MCF 10A (cell line): ENCODE data around the gene SMURF1. TPM values are rescaled to one million over a fixed set of nuclear protein-coding genes. Genes with fewer than 3 reads are reported as not detected.

Experiments
- BruUV-seq: library from RNA; stranded (reverse); fragments of 400-500 nt; replicated peaks from 2 replicates; lab custom pipeline; 2021; lab: Mats Ljungman, UMichigan
- CTCF ChIA-PET: fragments of 300-600 bp; sonication (Branson Sonifier 250); formaldehyde crosslinking; extraction: SDS; loops from one replicate; lab custom pipeline; 2021; ENCODE audit warnings: antibody characterized with exemption, inconsistent platforms; lab: Yijun Ruan, JAX
- POLR2A ChIA-PET: fragments of 300-600, 350-650 bp; sonication (Branson Sonifier 250); formaldehyde crosslinking; extraction: SDS; loops from one replicate; lab custom pipeline; 2020; ENCODE audit warnings: antibody characterized with exemption, inconsistent platforms; lab: Yijun Ruan, JAX
- DNase-seq: peaks from one replicate; pipeline ENCODE4 v3.0.0-alpha.2; 2018; ENCODE audit not compliant: unreplicated experiment
- H3K27ac Mint-ChIP-seq: one replicate; pipeline ENCODE4 v1.8.0; 2022; ENCODE audit warnings: mild to moderate bottlenecking, low read depth, mixed read lengths; ENCODE audit not compliant: unreplicated experiment
- H3K27me3 Mint-ChIP-seq: one replicate; pipeline ENCODE4 v1.8.0; 2022; ENCODE audit warnings: mixed read lengths; ENCODE audit not compliant: insufficient read depth, unreplicated experiment
- H3K36me3 Mint-ChIP-seq: one replicate; pipeline ENCODE4 v1.8.0; 2022; ENCODE audit warnings: mild to moderate bottlenecking, moderate library complexity, mixed read lengths; ENCODE audit not compliant: insufficient read depth, unreplicated experiment
- H3K4me1 Mint-ChIP-seq: one replicate; pipeline ENCODE4 v1.8.0; 2022; ENCODE audit warnings: mixed read lengths; ENCODE audit not compliant: insufficient read depth, unreplicated experiment
- H3K4me3 Mint-ChIP-seq: one replicate; pipeline ENCODE4 v1.8.0; 2022; ENCODE audit warnings: mild to moderate bottlenecking, moderate library complexity, mixed read lengths; ENCODE audit not compliant: unreplicated experiment
- H3K9me3 Mint-ChIP-seq: one replicate; pipeline ENCODE4 v1.8.0; 2022; ENCODE audit warnings: mixed read lengths; ENCODE audit not compliant: unreplicated experiment
- CTCF ChIP-seq: fragments of 200-600 bp; IDR thresholded peaks from one replicate; pipeline ENCODE4 v1.8.0; 2022; ENCODE audit warnings: antibody characterized with exemption, mild to moderate bottlenecking; ENCODE audit not compliant: unreplicated experiment
- intact Hi-C: fragments of 100-400 bp; cut with micrococcal nuclease; formaldehyde crosslinking; loops from 2 replicates; pipeline ENCODE4 v1.14.1; 2022
- total RNA-seq: library from RNA; stranded (reverse); gene quantifications from 2 replicates; pipeline ENCODE4 v1.2.3, GENCODE V29; 2022

SMURF1 gene
- total RNA-seq, 1 experiment from 2014 or later: 19.9 TPM

GRCh38 chr7:99126921-99127553, 16.9 kb downstream of the SMURF1 start:
- no peak overlapping the region for H3K4me3 Mint-ChIP-seq
- POLR2A ChIA-PET: interaction anchor here (0.6 to 1.9 kb wide), 5 partner anchors 11 to 378 kb away, joined by 3 to 6 read pairs (median 3); partner anchors contain the start of gene ARPC1A
- DNase-seq: no peak

GRCh38 chr7:99125505-99125865, 18.4 kb downstream of the SMURF1 start:
- no peaks in the 10 kb centered on the region for H3K36me3 Mint-ChIP-seq
- peaks cover 45% of the 10 kb centered on the region for H3K4me1 Mint-ChIP-seq
- H3K27ac Mint-ChIP-seq: no peak overlapping the region

More at GRCh38 chr7:99126921-99127553, 16.9 kb downstream of the SMURF1 start:
- BruUV-seq: no TSS peak
- no peaks in the 10 kb centered on the region for H3K36me3 Mint-ChIP-seq
- peaks cover 57% of the 10 kb centered on the region for H3K4me1 Mint-ChIP-seq
- intact Hi-C loops: no loop called here
- CTCF ChIA-PET: interaction anchor here (0.6 to 0.7 kb wide), 3 partner anchors 186 to 347 kb away, joined by 3 read pairs; partner anchors contain the start of gene ARPC1A
- no peaks in the 10 kb centered on the region for H3K9me3 Mint-ChIP-seq
- no peak for TF ChIP-seq CTCF
- no peaks in the 10 kb centered on the region for H3K27me3 Mint-ChIP-seq
- peak overlapping the region; percentile 24 for H3K27ac Mint-ChIP-seq

GRCh38 chr7:99124751-99125504, 19.0 kb downstream of the SMURF1 start:
- ChIA-PET POLR2A (interaction anchor here (0.7 to 2.5 kb wide), 5 partner anchors 10 to 201 kb away, joined by 3 to 13 read pairs (median 3); partner anchors contain the start of gene ARPC1A), CTCF (interaction anchor here (1.1 kb wide), 1 partner anchor 12 kb away, joined by 4 read pairs; no protein-coding TSS in a partner anchor)
- peaks cover 45% of the 10 kb centered on the region for H3K4me1 Mint-ChIP-seq

More at GRCh38 chr7:99125505-99125865, 18.4 kb downstream of the SMURF1 start:
- POLR2A ChIA-PET: interaction anchor here (0.7 to 2.5 kb wide), 3 partner anchors 10 to 13 kb away, joined by 3 to 13 read pairs (median 3); no protein-coding TSS in a partner anchor
- intact Hi-C loops: no loop called here
- Mint-ChIP-seq H3K27me3 (no peaks in the 10 kb centered on the region), H3K4me3 (no peak overlapping the region), H3K9me3 (no peaks in the 10 kb centered on the region)
- no TSS peak for BruUV-seq
- no peak for DNase-seq
- TF ChIP-seq CTCF: no peak
- CTCF ChIA-PET: no interaction called here

More at GRCh38 chr7:99124751-99125504, 19.0 kb downstream of the SMURF1 start:
- no peak for DNase-seq
- BruUV-seq: no TSS peak
- TF ChIP-seq CTCF: no peak
- no peak overlapping the region for H3K4me3 Mint-ChIP-seq
- H3K9me3 Mint-ChIP-seq: no peaks in the 10 kb centered on the region
- no peaks in the 10 kb centered on the region for H3K27me3 Mint-ChIP-seq
- intact Hi-C loops: no loop called here
- H3K27ac Mint-ChIP-seq: no peak overlapping the region
- no peaks in the 10 kb centered on the region for H3K36me3 Mint-ChIP-seq
